Inflammatory macrophage treated with lipopolysaccharide for 1 hour (primary cell): ENCODE measurements around the gene ZNF296.
"Not testable (repeated sequence)": the region's sequence is repeated elsewhere in the genome, so short reads cannot be mapped to it uniquely, and the experiment has no call there.

Source experiments
- DNase-seq, 2 donors: peaks; one replicate each; pipeline ENCODE4 v3.0.0-alpha.2; 2020 to 2022

ZNF296 gene

DNA sequence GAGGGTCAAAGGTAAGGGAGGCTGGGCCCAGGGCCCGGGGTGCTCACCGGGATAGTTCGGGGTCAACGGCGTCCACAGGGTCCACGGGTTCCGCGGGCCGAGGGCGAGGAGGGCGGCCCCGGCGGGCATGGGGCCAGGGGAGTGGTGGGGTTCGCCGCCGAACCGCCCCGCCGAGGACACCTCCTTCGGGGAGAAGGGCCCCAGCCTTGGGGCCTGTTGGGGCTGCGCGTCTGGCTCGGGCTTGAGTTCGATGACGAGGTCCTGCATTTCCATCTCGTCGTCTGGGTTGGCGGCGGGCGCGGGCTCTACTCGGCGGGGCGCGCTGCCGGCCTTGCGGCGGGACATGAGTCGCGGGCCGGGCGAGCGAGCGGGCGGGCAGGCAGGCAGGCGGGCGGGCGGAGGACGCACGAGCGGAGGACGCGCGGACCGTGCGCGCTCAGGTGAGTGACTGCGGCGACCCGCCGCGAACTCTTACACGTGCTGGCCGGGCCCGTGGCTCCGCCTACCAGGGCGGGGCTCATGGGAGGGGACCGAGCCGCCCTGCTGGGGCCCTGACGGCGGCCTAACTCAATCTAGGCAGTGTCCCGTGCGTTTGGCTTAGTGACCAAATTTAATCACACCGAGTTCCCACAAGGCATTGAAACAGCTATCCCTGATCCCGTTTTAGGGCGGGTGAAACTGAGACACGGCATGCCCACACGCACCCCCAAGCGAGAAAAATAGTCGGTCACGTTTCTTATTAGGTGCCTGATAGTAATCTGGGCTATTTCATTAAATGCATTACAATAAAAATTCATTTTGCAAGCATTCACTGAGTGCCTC lies at the start of gene ZNF296:
TSS of gene ZNF296 (minus strand) at position 450 of the 822 bp plus-strand sequence. CDS start at position 345, 105 bp downstream.
- DNase-seq = peak; percentile 52 to 60

GRCh38 chr19:45125360-45125759 lies 49.1 kb upstream of the ZNF296 start:
- DNase-seq = no peak

DNA sequence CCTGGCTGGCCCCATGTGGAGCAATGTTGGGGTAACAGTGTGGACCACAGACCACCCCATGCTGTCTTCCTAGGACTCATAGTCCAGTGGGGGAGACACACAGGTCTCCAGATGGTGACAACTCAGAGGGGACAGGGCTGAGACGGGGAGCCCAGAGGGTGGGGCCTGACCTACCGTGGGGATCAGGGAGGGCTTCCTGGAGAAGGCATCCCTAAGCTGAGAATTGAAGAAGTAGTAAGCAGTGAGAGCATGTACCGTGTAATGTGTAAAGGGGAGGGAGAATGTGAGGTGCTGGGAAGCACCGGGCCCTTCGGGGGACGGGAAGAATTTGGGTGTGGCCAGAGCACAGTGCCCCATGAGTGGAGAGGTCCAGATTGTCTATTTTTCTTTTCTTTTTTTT lies 47.7 kb upstream of the ZNF296 start:
- no peak for DNase-seq

DNA sequence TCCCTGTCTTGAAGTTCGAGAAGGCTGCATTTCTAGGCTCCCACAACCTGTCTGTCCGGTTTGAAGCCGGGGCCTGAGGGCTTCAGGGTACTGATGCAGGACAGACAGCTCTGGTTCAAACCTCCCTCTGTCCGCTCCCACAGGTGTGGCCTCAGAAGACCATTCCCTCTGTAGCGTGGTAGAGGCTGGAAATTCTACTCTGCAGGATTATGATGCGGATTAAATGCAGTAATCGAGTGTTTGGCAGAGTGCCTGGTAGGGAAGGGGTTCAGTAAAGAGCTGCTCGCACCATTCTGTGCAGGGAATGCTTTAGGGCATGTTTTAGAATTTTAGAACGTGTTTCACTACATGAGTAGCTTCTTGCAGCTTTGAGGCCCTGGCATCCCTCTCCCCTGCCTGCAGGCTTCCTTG lies 47.2 kb upstream of the ZNF296 start:
- DNase-seq = no peak

- DNase-seq = no peak
Observed at GRCh38 chr19:45122832-45123231, 46.6 kb upstream of the ZNF296 start.

GRCh38 chr19:45121827-45122345 lies 45.6 kb upstream of the ZNF296 start:
- DNase-seq = no peak

- no peak for DNase-seq
Observed at GRCh38 chr19:45119582-45119981, 43.3 kb upstream of the ZNF296 start.

- not testable (repeated sequence) for DNase-seq
Observed at GRCh38 chr19:45118591-45119355, 42.5 kb upstream of the ZNF296 start.

- DNase-seq = peak in 1 of 2 donors; percentile 39
Observed at GRCh38 chr19:45118106-45118505, 41.8 kb upstream of the ZNF296 start.

DNA sequence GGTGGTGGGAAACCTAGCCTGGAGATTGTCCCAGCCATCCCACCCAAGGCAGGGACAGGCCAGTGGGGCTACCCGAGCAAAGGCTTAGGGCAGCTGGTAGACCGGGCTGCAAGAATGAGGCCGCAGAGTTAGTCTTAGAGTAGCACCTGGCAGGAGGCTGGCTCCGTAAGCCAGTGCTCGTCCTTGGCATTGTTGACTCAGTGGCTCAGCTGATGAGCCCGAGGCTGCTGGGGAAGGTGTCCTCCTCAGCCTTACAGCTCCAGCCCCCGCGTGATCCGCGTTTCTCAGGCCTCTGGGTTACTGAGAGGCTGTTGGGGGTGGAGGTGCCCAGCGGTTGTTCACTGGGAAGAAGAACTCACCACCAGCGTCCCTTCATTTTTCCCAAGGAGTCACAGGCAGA lies 41.4 kb upstream of the ZNF296 start:
- no peak for DNase-seq

- peak; percentile 56 to 67 for DNase-seq
Observed at GRCh38 chr19:45117167-45117594, 40.9 kb upstream of the ZNF296 start.

DNA sequence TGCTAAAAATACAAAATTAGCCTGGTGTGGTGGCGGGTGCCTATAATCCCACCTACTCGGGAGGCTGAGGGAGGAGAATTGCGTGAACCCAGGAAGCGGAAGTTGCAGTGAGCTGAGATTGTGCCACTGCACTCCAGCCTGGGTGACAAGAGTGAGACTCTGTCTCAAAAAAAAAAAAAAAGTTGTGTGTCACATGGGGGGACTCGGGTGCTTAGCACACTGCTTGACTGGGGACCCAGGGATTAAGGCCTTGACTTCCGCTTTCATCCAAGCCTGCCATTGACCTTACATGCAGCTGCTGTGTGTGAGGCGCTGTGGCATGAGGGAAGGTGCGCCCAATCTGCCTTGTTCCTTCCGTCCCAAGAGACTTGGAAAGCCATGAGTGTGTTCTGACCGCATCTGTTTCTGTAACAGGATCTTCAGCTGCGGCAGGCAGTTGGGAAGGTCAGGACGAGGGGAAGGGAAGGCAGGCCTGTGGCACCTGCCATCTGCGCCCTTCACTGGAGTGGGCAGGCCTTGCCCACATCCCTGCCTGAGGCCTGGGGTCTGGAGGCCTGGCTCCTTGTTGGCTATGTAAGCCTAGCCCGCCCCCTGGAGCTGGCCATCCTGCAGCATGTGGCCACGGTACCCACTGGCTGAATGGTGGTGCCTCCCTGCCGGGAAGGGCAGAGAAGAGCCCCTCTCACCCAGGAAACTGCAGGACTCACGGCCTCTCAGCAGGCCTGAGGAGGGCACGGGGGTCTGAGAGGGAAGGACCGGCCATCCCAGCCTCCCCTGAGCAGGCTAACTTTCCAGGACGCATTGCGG lies 39.7 kb upstream of the ZNF296 start:
- peak; percentile 45 to 79 for DNase-seq

DNA sequence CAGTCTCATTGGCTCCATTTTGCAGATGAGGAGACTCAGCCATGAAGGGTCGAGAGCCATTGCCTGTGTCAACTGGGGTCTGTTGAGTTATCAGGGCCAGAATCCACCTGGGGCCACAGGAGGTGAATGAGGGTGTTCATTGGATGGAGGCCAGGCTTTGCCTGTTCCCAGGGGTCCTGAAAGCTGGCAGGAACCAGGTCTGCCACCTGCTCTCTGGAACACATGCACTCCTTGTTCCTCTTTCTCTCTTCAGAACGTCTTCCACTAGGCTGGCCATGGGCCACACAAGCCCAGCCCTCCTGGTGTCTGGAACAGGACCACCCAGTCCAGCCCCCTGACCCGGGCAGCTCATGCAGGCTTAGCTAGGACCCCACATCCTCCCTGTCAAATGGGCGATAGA lies 37.8 kb upstream of the ZNF296 start:
- no peak for DNase-seq

- DNase-seq = no peak
Observed at GRCh38 chr19:45113628-45114027, 37.4 kb upstream of the ZNF296 start.

DNA sequence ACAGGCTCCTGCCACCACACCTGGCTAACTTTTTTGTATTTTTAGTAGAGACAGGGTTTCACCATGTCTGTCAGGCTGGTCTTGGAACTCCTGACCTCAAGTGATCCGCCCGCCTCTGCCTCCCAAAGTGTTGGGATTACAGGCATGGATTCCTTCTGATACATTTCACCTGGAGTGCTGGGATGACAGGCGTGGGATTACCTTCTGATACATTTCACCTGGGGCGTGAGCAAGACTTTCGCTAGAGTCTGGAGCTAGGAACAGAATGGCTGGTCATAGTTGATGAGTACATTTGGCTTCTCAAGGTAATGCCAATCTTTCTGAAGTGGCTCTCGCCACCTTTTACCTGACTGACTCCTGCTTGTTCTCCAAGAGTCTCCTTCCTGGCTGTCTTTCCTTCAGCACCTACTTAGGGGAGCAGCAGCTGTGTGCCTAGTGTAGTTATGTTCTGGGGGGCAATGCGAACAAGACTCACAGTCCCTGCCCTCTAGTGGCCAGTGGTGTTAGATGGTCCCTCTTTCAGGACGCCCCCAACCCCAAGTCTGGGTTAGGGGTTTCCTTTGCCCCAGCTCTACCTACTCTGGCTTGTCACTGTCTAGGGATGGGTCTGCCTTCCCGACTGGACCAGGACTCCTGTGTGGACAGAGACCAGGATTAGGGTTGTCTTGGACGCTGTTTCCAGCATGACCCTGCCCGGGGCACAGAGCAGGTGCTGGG lies 36.0 kb upstream of the ZNF296 start:
- DNase-seq = no peak

DNA sequence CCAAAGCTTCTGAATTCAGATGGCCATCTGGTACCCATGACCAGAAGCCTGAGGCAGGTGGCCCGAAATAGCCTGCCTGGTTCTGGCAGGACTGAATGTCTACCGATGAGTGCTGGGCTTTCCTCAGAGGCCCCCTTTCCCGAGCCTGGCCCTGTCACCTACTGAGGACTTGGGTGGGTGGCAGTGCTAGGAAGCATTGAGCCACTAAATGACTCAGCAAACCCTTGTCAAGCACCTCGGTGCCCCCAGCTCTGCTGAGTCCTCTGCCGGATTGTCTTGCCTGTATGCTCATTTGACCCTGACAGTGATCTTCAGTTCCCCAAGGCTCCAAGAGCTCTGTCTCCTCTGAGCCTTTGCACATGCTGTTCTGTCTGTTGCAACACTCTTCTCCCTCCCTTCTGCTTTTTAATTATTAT lies 34.6 kb upstream of the ZNF296 start:
- DNase-seq = peak; percentile 21 to 66

- DNase-seq = no peak
Observed at GRCh38 chr19:45107621-45108150, 31.4 kb upstream of the ZNF296 start.

DNA sequence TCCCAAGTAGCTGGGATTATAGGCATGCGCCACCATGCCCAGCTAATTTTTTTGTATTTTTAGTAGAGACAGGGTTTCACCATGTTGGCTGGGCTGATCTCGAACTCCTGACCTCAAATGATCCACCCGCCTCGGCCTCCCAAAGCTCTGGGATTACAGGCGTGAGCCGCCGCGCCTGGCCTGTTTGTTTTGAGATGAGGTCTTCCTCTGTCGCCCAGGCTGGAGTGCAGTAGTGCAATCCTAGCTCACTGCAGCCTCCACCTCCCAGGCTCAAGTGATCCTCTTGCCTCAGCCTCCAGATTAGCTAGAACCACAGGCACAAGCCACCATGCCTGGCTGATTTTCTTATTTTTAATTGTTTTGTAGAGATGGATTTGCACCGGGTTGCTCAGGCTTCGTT lies 30.1 kb upstream of the ZNF296 start:
- not testable (repeated sequence) for DNase-seq

GRCh38 chr19:45104658-45105349 lies 28.5 kb upstream of the ZNF296 start:
- no peak for DNase-seq

- DNase-seq = no peak
Observed at GRCh38 chr19:45103508-45104319, 27.4 kb upstream of the ZNF296 start.
